MM.1S (cell line): Measurements from ENCODE around the gene CHST1.

Source experiments
- DNase-seq: peaks from one replicate; pipeline ENCODE4 v3.0.0-alpha.2; 2015
- H2AFZ ChIP-seq: fragments of 300-600 bp; sonication (generic); 2 replicates; pipeline ENCODE4 v1.6.0; 2016; ENCODE audit warnings: antibody characterized with exemption, low read length
- H3F3A ChIP-seq: fragments of 300-600 bp; sonication (generic); 2 replicates; pipeline ENCODE4 v1.6.1; 2016; ENCODE audit warnings: mild to moderate bottlenecking, antibody characterized with exemption, low read length, moderate library complexity, mixed read lengths; ENCODE audit not compliant: insufficient read depth
- H3K27ac ChIP-seq: fragments of 300-600 bp; sonication (generic); 2 replicates; pipeline ENCODE4 v1.5.1; 2016; ENCODE audit warnings: mild to moderate bottlenecking, low read length
- H3K27me3 ChIP-seq: fragments of 300-600 bp; sonication (generic); replicated peaks from 2 replicates; pipeline ENCODE4 v1.6.0; 2016; ENCODE audit warnings: low read length; ENCODE audit not compliant: insufficient read depth
- H3K36me3 ChIP-seq: fragments of 300-600 bp; sonication (generic); replicated peaks from 2 replicates; pipeline ENCODE4 v1.6.1; 2016; ENCODE audit warnings: mild to moderate bottlenecking, low read length, mixed read lengths; ENCODE audit not compliant: insufficient read depth
- H3K4me1 ChIP-seq: fragments of 300-600 bp; sonication (generic); 2 replicates; pipeline ENCODE4 v1.6.1; 2016; ENCODE audit warnings: low read length, mixed read lengths
- H3K4me2 ChIP-seq: fragments of 300-600 bp; sonication (generic); 2 replicates; pipeline ENCODE4 v1.6.0; 2016; ENCODE audit warnings: low read depth, low read length
- H3K4me3 ChIP-seq: fragments of 300-600 bp; sonication (generic); 2 replicates; pipeline ENCODE4 v1.5.1; 2016; ENCODE audit warnings: low read length, mixed read lengths
- H3K79me2 ChIP-seq: fragments of 300-600 bp; sonication (generic); 2 replicates; pipeline ENCODE4 v1.6.1; 2016; ENCODE audit warnings: mixed run types, low read length, mixed read lengths
- H3K9ac ChIP-seq: fragments of 300-600 bp; sonication (generic); 2 replicates; pipeline ENCODE4 v1.6.1; 2016; ENCODE audit warnings: low read length, mixed read lengths
- H3K9me2 ChIP-seq: fragments of 300-600 bp; sonication (generic); replicated peaks from 2 replicates; pipeline ENCODE4 v1.6.1; 2016; ENCODE audit warnings: mild to moderate bottlenecking, low read length, mixed read lengths; ENCODE audit not compliant: insufficient read depth
- H3K9me3 ChIP-seq: fragments of 300-600 bp; sonication (generic); replicated peaks from 2 replicates; pipeline ENCODE4 v1.6.1; 2016; ENCODE audit warnings: mild to moderate bottlenecking, low read length, mixed read lengths; ENCODE audit not compliant: insufficient read depth
- H4K20me1 ChIP-seq: fragments of 300-600 bp; sonication (generic); 2 replicates; pipeline ENCODE4 v1.6.1; 2016; ENCODE audit warnings: mild to moderate bottlenecking, low read length, moderate library complexity, mixed read lengths; ENCODE audit not compliant: insufficient read depth
- EZH2 ChIP-seq: fragments of 300-600 bp; sonication (generic); optimal IDR thresholded peaks from 2 replicates; pipeline ENCODE3; 2017; ENCODE audit warnings: low read depth, mild to moderate bottlenecking, antibody characterized with exemption, low read length, mixed read lengths
- EZH2phosphoT487 ChIP-seq: fragments of 300-600 bp; sonication (generic); IDR thresholded peaks from 2 replicates; pipeline ENCODE4 v1.6.1; 2018; ENCODE audit warnings: antibody characterized with exemption, low read length
- TF ChIP-seq, protein P1 (sequence below): fragments of 300-600 bp; sonication (generic); IDR thresholded peaks from 2 replicates; pipeline ENCODE4 v1.5.1; 2016; ENCODE audit warnings: antibody characterized with exemption, low read length, mixed read lengths

The CHST1 gene

DNA sequence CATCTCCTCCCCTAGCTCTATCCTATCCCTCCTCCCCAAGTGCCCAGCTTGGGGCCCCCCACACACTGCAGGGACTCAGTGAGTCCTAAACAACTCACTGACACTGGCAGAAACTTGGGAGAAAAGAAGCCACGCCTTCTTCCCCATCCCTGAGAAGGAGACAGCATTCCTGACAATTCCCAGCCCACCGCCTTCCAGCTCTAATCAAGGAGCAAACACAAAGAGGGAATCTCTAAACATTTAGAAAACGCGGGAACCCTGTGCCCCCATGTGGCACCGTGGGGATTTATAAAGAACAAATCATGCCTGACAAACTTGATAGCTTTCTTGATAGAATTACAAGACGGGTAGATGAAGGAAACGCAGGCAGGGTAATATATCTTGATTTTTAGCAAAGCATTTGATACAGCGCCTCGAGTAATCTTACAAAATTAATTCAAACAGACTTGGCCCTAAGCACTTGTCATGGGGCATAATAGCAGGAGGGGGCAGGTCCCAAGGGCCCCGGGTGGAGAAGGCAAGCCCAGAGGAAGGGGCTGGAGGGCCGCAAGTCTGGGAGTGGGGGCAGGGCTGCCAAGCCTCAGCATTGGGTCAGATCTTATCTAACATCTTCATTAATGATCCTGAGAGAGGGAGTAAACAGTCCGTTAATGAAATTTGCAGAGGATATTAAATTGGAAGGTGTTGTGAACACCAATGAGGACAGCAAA, 4.5 kb downstream of the CHST1 start:
- H3K79me2 ChIP-seq: no peaks in the 10 kb centered on the region
- no peak overlapping the region for H3K4me3 ChIP-seq
- no peaks in the 10 kb centered on the region for H4K20me1 ChIP-seq
- H3K4me2 ChIP-seq: no peak overlapping the region
- H3K4me1 ChIP-seq: no peaks in the 10 kb centered on the region
- TF ChIP-seq EZH2: no peak
- TF ChIP-seq EZH2phosphoT487: no peak
- TF ChIP-seq, protein P1, sequence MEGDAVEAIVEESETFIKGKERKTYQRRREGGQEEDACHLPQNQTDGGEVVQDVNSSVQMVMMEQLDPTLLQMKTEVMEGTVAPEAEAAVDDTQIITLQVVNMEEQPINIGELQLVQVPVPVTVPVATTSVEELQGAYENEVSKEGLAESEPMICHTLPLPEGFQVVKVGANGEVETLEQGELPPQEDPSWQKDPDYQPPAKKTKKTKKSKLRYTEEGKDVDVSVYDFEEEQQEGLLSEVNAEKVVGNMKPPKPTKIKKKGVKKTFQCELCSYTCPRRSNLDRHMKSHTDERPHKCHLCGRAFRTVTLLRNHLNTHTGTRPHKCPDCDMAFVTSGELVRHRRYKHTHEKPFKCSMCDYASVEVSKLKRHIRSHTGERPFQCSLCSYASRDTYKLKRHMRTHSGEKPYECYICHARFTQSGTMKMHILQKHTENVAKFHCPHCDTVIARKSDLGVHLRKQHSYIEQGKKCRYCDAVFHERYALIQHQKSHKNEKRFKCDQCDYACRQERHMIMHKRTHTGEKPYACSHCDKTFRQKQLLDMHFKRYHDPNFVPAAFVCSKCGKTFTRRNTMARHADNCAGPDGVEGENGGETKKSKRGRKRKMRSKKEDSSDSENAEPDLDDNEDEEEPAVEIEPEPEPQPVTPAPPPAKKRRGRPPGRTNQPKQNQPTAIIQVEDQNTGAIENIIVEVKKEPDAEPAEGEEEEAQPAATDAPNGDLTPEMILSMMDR: no peak
- peaks cover 79% of the 10 kb centered on the region for H3K27me3 ChIP-seq
- no peaks in the 10 kb centered on the region for H3K9me3 ChIP-seq
- H3K27ac ChIP-seq: no peak overlapping the region
- H3K9ac ChIP-seq: no peak overlapping the region
- no peak overlapping the region for H2AFZ ChIP-seq
- no peak for DNase-seq
- H3K36me3 ChIP-seq: no peaks in the 10 kb centered on the region
- H3K9me2 ChIP-seq: no peaks in the 10 kb centered on the region
- no peaks in the 10 kb centered on the region for H3F3A ChIP-seq

DNA sequence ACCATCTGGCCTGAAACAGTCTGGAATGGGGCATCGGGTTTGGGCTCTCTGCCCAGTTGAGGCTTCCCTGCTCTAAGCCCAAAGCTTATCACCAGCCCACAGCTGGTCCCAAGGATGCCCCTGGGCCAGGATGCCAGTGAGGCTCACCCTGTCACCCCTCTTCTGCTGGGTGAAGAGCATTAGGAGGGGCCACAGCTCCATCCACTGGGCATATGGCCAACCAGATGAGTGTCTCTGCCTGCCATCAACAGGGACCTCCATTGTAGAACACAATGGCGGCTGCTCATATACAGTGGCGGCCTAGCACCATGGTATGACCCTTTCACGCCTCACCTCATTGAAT, 5.6 kb downstream of the CHST1 start:
- H3K4me2 ChIP-seq: no peak overlapping the region
- H3K36me3 ChIP-seq: no peaks in the 10 kb centered on the region
- H3K9me3 ChIP-seq: no peaks in the 10 kb centered on the region
- no peak overlapping the region for H2AFZ ChIP-seq
- no peak overlapping the region for H3K9ac ChIP-seq
- H3F3A ChIP-seq: no peaks in the 10 kb centered on the region
- no peaks in the 10 kb centered on the region for H3K79me2 ChIP-seq
- DNase-seq: no peak
- H4K20me1 ChIP-seq: no peaks in the 10 kb centered on the region
- no peak for TF ChIP-seq EZH2
- no peak for TF ChIP-seq EZH2phosphoT487
- TF ChIP-seq, protein P1: no peak
- no peaks in the 10 kb centered on the region for H3K9me2 ChIP-seq
- no peak overlapping the region for H3K4me3 ChIP-seq
- no peaks in the 10 kb centered on the region for H3K4me1 ChIP-seq
- peaks cover 81% of the 10 kb centered on the region for H3K27me3 ChIP-seq
- no peak overlapping the region for H3K27ac ChIP-seq

DNA sequence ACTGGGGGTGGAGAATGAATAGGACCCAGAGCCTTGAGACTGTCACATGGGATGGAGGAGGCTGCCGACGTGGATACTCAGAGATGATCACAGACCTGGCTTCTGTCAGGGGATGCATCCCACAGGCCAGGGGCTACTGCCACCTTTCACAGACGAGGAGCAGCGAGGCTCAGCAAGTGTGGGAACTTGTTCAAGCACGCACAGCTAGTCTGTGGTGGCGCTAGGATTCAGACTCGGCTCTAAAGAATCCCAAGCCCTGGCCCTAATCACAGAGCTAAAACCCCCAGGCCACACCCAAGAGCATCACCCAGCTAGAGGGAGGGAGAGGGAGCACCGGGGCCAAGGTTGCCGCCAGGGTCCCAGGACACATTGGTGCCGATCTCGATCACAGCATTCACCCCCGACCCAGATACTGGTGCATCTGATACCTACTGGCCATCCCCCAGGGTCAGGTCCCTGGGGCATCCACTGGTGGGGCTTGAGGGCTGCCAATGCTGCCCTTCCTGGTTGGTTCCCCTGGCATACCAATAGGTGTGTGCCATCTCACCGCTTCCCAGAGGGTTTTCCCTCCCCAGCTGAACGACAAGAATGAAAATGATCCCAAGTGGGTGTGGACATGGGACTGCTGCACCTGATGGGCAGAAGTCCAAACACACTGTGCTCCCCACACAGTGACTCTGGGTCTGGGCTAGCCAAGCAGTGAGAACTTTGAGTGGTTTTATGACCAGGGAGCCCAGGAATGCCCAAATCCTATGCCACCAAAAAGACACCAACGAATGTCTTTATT, 6.2 kb downstream of the CHST1 start:
- no peaks in the 10 kb centered on the region for H3K36me3 ChIP-seq
- H4K20me1 ChIP-seq: no peaks in the 10 kb centered on the region
- H3K4me1 ChIP-seq: no peaks in the 10 kb centered on the region
- peaks cover 81% of the 10 kb centered on the region for H3K27me3 ChIP-seq
- no peaks in the 10 kb centered on the region for H3K9me2 ChIP-seq
- H3K9me3 ChIP-seq: no peaks in the 10 kb centered on the region
- no peak overlapping the region for H3K4me2 ChIP-seq
- TF ChIP-seq EZH2 (no peak), EZH2phosphoT487 (no peak)
- TF ChIP-seq, protein P1: no peak
- H3K9ac ChIP-seq: no peak overlapping the region
- no peaks in the 10 kb centered on the region for H3K79me2 ChIP-seq
- H2AFZ ChIP-seq: no peak overlapping the region
- no peak overlapping the region for H3K27ac ChIP-seq
- no peaks in the 10 kb centered on the region for H3F3A ChIP-seq
- no peak overlapping the region for H3K4me3 ChIP-seq
- DNase-seq: no peak
